ENCODE data around the gene NSMF.
"Not testable (repeated sequence)": the region's sequence is repeated elsewhere in the genome, so short reads cannot be mapped to it uniquely, and the experiment has no call there.

Gene NSMF

DNA sequence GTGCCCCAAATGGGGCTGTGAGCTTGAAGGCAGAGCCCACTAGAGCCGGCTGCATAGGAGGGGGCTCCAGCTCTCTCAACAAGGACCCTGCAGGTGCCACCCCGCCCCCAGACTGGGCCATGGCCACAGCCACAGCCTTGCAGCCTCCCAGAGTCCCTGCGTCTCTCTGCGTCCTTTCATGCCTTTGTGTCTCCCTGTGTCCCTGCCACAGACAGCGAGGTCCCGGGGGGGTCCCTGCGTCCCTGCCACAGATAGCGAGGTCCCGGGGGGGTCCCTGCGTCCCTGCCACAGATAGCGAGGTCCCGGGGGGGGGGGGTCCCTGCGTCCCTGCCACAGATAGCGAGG is 29.6 kb downstream of the NSMF start:
- no peak for DNase-seq

DNA sequence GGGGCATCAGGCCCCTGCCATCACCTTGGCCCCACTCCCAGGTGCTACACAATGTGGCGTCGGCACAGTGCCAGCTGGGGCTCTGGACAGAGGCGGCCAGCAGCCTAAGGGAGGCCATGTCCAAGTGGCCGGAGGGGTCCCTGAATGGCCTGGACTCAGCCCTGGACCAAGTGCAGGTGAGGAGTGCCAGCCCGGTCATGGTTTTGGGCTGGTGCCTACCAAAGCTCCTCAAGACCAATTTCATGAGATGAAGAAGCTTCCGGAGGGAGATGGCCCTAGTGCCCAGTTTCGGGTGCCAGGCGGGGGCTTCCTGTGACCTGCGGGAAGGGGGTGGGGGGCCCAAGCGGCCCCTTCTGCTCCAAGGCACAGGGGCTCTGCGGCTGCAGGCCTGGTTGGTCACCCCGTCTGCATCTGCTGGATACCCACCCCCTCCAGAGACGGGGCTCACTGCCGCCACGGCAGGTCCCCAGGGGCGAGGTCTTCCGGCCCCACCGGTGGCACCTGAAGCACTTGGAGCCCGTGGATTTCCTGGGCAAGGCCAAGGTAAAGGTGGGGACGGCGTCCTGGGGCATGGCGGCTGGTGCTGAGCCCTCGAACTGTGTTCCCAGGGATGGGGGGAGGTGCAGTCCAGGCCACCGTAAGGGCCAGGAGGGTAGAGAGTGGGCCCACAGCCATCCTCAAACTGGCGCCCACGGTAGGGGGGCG is 30.1 kb downstream of the NSMF start:
- no peak for DNase-seq

GRCh38 chr9:137428311-137428630 is 30.9 kb downstream of the NSMF start:
- DNase-seq: no peak

- DNase-seq: no peak
Observed at GRCh38 chr9:137427454-137428310, 31.5 kb downstream of the NSMF start.

DNA sequence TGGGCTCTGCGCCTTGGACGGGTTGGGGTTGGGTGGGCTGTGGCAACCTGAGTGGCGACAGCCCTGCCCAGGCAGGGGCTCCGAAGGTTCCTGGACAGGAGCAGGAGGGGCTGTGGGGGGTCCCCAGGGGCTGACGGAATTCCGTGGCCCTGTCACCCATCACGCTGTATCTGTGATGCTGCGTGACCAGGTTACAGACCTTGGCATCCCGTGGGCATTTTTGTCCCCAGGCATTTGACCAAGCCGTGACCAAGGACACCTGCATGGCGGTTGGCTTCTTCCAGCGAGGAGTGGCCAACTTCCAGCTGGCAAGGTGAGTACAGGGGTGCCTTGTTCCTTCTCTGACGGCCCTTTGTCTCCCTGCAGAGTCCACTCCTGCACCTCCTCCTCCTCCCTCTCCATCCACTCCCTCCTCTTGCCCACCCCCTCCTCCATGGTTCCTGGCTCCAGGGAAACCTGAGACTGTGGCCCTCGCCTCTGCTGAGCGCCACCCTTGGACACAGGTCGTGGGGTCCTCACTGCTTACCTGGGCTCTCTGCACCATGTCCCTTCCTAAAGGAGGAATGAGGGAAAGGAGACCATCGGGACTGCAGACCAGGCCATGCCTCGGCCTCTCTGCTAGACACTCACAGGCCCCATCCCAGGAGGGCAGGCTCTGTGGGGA is 33.0 kb downstream of the NSMF start:
- no peak for DNase-seq

- DNase-seq: no peak
Observed at GRCh38 chr9:137423514-137424291, 35.4 kb downstream of the NSMF start.

DNA sequence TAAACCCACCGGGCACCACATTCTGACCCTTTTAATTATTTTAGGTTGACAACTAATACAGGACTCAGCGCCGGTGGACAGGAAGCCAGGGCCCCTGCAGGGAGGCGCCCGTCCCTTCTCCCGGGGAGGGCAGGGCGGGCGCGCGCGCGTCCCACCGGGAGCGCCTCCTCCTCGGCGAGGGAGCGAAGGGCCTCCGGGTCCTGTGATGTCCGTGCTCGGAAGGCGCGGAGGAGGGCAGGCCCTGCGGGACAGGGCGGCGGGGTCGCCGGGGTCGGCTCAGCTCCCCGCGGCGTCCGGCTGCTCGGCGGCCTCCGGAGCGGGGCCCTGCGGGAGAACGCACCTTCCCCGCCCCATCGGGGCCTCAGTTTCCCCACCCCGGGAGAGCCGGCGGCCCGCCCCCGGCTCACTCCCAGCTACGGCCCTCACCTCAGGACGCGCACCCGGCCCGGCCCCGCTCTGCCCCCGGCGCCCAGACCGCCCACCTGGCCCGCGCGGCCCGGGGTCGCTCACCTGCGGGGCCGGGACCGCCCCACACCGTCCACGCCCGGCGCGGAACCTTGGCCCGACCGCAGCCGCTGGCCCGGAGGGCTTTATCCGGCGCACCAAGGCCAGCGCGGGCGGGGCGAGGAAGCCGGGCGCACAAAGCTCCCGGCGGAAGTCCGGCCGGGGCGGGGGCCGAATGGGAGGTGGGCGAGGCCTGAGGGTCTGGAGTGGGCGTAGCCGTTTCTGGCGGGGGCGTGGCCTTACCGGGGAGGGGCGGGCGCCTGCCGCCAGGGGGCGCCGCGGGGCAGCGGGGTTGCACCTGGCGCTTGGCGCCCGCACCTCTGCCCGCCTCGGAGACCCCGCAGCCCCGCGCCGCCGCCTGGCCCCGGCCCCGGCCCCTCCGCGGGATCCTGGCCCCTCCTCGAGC is 36.3 kb downstream of the NSMF start, which contains the start of the genes EXD3 and NOXA1:
Gene EXD3 (minus strand): TSS at position 559 of the 910 bp plus-strand sequence. CDS start 27,805 bp downstream, outside the sequence.
Gene NOXA1 (plus strand): TSS at position 790 of the 910 bp plus-strand sequence. CDS start 137 bp downstream, outside the sequence.
- DNase-seq: peak; percentile 85 to 93 (median 90)

DNA sequence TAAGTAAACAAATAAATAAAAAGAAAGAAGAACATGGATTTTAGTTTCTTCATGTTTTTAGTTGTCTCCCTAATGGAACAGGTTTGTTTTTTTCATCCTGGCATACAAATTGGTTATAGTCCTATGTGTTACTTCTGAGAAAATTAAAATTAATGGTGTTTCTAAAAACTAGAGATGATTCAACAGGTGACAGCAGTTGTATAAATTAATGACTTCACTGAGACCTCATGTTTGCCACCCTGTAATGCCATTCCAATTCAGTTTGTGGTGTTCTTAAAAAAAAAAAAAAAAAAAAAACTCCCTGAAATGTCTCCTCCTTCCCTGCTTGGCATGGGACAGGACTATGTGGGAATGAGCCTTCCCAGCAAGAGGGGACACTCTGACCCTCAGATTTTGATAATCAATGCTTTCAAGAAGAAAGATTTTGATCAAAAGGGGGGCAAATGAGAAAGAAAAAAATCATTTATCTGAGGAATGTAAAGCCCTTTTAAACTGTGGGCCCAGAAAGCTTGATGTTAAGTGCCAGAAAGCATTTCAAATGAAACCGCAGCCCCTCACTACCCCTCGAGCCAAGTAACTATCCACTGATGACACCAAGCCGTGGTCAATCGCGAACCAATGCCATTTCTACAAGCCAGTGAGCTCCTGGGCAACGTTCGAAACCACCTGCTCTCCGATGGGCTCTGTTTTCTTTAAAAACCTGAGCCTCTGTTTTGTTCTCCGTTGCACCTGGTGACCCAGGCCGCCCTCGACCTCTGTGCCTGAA is 37.1 kb downstream of the NSMF start:
- DNase-seq: no peak

DNA sequence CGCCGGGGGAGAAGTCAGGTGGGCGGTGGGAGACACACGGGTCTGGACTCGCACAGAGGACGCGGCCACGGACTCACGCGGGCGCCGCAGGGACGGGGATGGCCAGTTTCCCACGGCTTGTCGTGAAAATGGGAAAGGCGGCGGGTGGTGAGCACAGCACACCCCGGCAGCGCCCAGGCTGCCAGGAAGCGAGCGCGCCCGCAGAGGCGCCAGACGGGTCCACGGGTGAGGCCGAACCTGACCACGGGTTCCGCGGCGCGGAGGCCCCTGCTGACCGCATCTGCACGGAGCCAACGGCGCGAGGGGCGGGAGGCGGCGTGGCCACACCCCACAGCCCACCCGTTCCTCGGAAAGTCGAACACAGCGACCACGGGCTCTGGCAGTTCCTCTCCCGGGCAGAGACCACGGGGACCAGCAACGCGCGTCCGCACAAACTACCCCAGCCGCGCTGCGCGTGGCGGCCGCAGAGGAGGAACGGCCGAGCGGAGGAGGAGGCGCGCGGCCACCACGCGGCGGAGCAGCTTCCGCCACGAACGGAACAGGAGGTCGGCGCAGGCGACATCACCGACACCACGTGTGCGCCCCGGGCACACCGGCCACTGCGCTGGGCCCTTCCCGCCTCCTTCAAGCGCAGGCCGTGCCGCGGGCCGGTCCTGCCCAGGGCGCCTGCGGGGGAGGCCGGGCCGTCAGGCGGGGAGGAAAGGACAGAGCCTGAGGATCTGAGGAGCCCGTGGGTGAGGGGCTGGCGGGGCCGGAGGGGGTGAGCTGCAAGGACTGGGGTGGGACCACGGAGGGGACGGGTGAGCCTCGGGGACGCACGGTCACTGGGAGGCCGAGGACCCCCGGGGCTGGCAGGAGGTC is 41.7 kb downstream of the NSMF start:
- peak in 2 of 5 experiments; percentile 21 to 28 for DNase-seq

GRCh38 chr9:137416563-137417151 is 42.5 kb downstream of the NSMF start:
- DNase-seq: no peak

DNA sequence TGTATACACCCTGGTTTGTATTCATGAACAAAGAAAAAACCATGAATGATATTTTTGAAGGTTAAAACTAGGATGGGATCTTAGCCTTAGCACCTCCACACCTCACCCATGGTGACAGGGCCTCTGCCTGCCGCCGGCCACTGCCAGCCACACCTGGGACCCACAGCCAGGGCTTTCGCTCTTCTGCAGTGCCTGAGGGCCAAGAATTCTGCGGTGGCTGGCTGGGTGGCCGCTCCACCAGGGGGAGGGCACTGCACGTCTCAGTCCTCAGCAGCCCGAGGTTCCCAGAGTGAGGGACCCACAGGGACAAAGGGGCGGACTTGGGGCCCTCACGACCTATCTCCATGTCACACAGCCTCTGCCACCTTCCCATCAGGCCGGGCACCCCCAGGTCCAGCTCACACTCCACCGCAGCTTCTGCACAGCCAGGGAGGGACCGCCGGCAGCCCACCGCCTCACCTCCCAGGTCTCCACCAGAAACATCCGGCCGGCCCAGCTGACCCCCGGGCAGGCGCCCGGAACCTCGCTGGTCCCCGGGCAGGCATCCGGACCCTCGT is 43.0 kb downstream of the NSMF start:
- no peak for DNase-seq

- no peak for DNase-seq
Observed at GRCh38 chr9:137415451-137415850, 43.7 kb downstream of the NSMF start.

DNA sequence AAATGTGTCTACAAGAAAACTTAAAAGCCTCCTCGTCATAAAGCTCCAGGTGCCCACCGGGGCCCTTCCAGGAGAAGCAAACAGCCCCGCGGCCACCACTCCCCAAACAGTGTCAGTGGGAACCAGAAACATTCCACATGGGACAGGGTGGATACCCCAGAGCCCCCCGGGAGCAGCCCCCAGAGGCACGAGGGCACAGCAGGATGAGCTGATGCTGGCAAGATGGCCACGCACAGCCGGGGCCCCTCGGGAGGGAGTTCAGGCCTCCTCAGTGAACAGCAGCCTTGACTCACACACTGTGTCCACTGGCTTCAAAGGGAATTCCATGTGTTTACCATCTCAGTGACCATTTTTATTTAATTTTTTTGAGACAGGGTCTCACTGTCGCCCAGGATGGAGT is 46.7 kb downstream of the NSMF start:
- no peak for DNase-seq

DNA sequence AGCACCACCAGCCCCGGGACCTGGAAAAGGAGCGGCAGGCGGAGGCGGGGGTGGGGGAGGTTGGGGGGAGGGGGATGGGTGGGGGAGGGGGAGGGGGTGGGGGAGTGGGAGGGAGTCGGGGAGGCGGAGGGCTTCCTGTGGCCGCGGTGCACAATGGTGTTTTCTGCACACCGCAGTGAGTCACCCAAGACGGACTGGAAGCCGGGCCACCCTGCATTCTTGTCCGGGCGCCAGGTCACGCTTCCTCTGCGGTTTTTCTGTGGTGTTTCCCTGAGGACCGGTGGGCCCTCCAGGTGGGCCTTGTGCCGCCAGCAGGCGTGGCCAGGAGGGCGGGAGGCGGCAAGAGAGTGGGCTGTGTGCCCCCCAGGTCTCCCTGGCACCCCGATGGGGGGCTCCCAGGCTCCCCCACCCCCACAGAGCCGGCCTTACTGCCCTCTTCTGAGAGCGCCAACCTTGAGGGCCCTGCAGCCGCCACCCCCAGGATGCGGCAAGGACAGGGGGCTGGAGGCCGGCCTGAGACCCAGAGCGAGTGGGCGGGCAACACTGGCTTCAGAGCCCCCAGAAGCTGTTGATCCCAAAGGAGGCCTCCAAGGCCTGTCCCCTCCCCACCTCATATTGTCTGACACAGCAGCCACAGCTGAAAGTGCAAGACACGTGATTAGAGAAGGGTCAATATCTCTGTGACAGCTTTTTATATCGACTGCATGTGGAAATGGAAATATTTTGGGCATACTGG is 47.3 kb downstream of the NSMF start:
- peak in 1 of 5 experiments; percentile 48 for DNase-seq

DNA sequence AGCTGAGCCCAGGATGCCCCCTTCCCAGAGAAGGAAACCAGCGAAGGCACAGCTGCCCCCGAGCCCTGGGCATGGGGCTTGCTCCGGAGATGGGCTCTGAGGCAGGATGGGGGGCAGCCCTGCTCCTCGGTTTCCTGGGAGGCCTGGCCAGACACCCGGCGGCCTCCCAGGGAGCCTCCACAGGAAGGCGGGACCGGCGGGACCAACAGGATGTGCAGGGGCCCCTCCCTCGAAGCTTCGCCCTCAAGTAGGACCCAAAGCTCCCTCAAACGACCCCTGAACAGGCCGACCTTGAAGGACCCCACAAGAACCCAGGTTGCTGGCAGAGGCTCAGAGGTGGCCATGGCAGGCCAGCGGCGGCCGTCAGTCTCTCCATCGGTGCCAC is 47.9 kb downstream of the NSMF start:
- DNase-seq: no peak

DNA sequence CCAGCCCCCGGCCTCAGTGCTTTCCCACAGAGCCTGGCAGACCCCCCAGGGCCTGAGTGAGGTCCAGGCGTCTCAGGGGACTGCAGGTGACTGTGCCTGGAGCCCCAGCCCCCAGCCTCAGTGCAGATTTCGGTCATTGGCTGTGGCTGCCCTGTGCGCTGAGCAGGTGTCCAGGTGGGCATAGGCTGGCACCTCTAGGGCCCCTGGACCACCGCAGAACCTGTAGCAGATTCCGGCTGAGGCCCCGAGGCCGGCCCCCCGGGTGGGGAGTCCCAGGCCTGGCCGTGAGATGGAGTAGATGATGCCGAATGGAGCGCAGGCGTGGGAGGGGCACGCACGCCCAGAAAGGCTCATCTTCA is 48.3 kb downstream of the NSMF start:
- no peak for DNase-seq

GRCh38 chr9:137410236-137410890 is 48.8 kb downstream of the NSMF start:
- not testable (repeated sequence) for DNase-seq

GRCh38 chr9:137409515-137409914 is 49.6 kb downstream of the NSMF start:
- no peak for DNase-seq

Data from T-helper 2 cell (primary cell).